Vagina (tissue), 2 donors: Measurements from ENCODE around the gene PRKAR1B.

Source experiments
- CTCF ChIP-seq, 3 experiments: fragments of 450-650 bp in 2 of 3; fragments of 200-600 bp in 1 of 3; sonication (generic) in 1 of 3; IDR thresholded peaks; one replicate each; pipeline ENCODE4 v1.5.1; 2017 to 2019; ENCODE audit warnings: antibody characterized with exemption in 3 of 3, mild to moderate bottlenecking in 2 of 3, moderate library complexity in 2 of 3
- POLR2A ChIP-seq, 2 donors: fragments of 450-650 bp; IDR thresholded peaks; one replicate each; pipeline ENCODE4 v1.6.1; 2017; ENCODE audit warnings: antibody characterized with exemption in 2 of 2, mild to moderate bottlenecking in 2 of 2, moderate library complexity in 2 of 2
- POLR2AphosphoS5 ChIP-seq, 2 donors: sonication (generic); formaldehyde crosslinking; IDR thresholded peaks; one replicate each; pipeline ENCODE4 v1.9.0; 2017; ENCODE audit warnings: antibody characterized with exemption in 2 of 2, mild to moderate bottlenecking in 2 of 2, low read depth in 1 of 2; ENCODE audit not compliant: insufficient read depth in 1 of 2

GRCh38 chr7:653829-654764, 73.0 kb downstream of the PRKAR1B start:
- TF ChIP-seq CTCF (IDR thresholded peaks at IDR 0.05) (no peak), POLR2A (IDR thresholded peaks at IDR 0.05) (no peak), POLR2AphosphoS5 (IDR thresholded peaks at IDR 0.05; ENCODE audit: insufficient read depth in 1 of 2, low read depth in 1 of 2) (no peak)
